Testis (tissue), 2 donors: ENCODE results near the gene RAB27A.

Experiments
- POLR2A ChIP-seq: fragments of 450-650 bp; IDR thresholded peaks from one replicate; pipeline ENCODE4 v1.6.1; 2017; ENCODE audit warnings: antibody characterized with exemption, mild to moderate bottlenecking, moderate library complexity
- TF ChIP-seq, protein P1 (sequence below), 3 experiments: fragments of 450-650 bp in 2 of 3; fragments of 200-600 bp in 1 of 3; sonication (generic) in 1 of 3; IDR thresholded peaks; one replicate each; pipeline ENCODE4 v1.5.1; 2016 to 2019; ENCODE audit warnings: antibody characterized with exemption in 3 of 3, mild to moderate bottlenecking in 2 of 3, moderate library complexity in 1 of 3

DNA sequence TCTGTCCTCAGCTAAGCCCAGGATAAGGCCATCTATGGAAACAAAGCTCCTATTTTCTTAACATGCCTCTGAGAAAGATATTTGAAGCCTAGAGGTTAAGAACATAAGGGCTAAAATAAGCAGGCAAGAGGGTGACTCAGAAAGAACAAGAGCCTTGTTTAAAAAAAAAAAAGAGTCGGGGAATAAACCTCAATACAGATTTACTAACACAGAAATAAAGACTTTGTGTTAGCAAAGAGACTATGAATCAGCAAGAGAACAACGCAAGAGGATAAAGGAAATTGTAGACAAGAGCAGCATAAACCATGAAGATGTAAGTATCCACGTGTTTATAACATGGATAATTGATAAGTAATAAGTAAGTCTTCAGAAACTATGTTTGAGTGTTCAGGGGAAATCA, 36.0 kb downstream of the RAB27A start:
- TF ChIP-seq POLR2A = no peak
- TF ChIP-seq, protein P1, sequence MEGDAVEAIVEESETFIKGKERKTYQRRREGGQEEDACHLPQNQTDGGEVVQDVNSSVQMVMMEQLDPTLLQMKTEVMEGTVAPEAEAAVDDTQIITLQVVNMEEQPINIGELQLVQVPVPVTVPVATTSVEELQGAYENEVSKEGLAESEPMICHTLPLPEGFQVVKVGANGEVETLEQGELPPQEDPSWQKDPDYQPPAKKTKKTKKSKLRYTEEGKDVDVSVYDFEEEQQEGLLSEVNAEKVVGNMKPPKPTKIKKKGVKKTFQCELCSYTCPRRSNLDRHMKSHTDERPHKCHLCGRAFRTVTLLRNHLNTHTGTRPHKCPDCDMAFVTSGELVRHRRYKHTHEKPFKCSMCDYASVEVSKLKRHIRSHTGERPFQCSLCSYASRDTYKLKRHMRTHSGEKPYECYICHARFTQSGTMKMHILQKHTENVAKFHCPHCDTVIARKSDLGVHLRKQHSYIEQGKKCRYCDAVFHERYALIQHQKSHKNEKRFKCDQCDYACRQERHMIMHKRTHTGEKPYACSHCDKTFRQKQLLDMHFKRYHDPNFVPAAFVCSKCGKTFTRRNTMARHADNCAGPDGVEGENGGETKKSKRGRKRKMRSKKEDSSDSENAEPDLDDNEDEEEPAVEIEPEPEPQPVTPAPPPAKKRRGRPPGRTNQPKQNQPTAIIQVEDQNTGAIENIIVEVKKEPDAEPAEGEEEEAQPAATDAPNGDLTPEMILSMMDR (IDR thresholded peaks at IDR 0.05) = no peak
